ENCODE data around the gene DUSP8.

GRCh38 chr11:1597331-1597993 is 25.4 kb upstream of the DUSP8 start:
- TF ChIP-seq POLR2A (IDR thresholded peaks at IDR 0.05): no peak
- no peak for TF ChIP-seq CTCF (IDR thresholded peaks at IDR 0.05)
- TF ChIP-seq POLR2AphosphoS5 (IDR thresholded peaks at IDR 0.05): no peak
- no peak for TF ChIP-seq EP300 (IDR thresholded peaks at IDR 0.05)

Measured in suprapubic skin (tissue), 4 donors.